Thyroid gland (tissue), 4 donors: ENCODE results near the gene RWDD1.

Experiments
- POLR2A ChIP-seq, 2 donors: fragments of 450-650 bp; IDR thresholded peaks; one replicate each; pipeline ENCODE4 v1.6.1; 2017; ENCODE audit warnings: antibody characterized with exemption in 2 of 2, mild to moderate bottlenecking in 2 of 2, moderate library complexity in 1 of 2
- TF ChIP-seq, protein P1 (sequence below), 6 experiments: fragments of 200-600 bp in 3 of 6; fragments of 450-650 bp in 3 of 6; sonication (generic) in 3 of 6; IDR thresholded peaks; one replicate each; pipeline ENCODE4 v1.5.1; 2016 to 2019; ENCODE audit warnings: antibody characterized with exemption in 6 of 6, mild to moderate bottlenecking in 2 of 6, inconsistent platforms in 1 of 6, moderate library complexity in 1 of 6

DNA sequence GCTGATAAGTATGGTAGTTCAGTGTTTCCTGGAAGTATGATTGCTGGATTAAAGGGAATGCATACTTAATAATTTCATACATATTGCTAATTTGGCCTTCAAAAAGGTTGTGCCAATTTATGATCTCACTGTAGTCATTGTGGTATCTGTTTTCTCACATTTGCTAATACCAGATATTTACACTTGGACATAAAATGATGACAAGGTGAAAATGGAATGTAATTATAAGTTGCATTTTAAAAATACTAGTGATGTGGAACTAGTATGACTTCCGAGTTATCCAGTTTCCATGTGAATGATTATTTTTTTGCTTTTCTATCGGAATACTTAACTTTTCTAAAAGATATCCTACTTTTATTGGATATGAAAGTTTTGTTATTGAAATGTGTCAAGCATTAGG is 15.4 kb downstream of the RWDD1 start:
- no peak for TF ChIP-seq POLR2A (IDR thresholded peaks at IDR 0.05)
- TF ChIP-seq, protein P1, sequence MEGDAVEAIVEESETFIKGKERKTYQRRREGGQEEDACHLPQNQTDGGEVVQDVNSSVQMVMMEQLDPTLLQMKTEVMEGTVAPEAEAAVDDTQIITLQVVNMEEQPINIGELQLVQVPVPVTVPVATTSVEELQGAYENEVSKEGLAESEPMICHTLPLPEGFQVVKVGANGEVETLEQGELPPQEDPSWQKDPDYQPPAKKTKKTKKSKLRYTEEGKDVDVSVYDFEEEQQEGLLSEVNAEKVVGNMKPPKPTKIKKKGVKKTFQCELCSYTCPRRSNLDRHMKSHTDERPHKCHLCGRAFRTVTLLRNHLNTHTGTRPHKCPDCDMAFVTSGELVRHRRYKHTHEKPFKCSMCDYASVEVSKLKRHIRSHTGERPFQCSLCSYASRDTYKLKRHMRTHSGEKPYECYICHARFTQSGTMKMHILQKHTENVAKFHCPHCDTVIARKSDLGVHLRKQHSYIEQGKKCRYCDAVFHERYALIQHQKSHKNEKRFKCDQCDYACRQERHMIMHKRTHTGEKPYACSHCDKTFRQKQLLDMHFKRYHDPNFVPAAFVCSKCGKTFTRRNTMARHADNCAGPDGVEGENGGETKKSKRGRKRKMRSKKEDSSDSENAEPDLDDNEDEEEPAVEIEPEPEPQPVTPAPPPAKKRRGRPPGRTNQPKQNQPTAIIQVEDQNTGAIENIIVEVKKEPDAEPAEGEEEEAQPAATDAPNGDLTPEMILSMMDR (IDR thresholded peaks at IDR 0.05), result no peak
